ENCODE measurements around the gene SCAI. TPM values are rescaled to one million over a fixed set of nuclear protein-coding genes. Genes with fewer than 3 reads are reported as not detected.

Gene SCAI
- total and polyA plus RNA-seq, 2 donors (not counting 1 experiment from before 2014, with no cell fraction given) = 5.4 to 9.7 TPM

- Histone ChIP-seq H3K4me1 (ENCODE audit: control insufficient read depth, extremely low read depth, insufficient read depth, low read length) (no peaks in the 10 kb centered on the region), H3K79me2 (ENCODE audit: control insufficient read depth, insufficient read depth, low read length) (no peaks in the 10 kb centered on the region), H3K36me3 (ENCODE audit: control insufficient read depth, insufficient read depth, low read length) (peaks cover 2% of the 10 kb centered on the region), H3K9ac (ENCODE audit: insufficient read depth, low read length) (no peak overlapping the region), H2AFZ (ENCODE audit: low read length) (no peak overlapping the region), H3K9me3 (ENCODE audit: control insufficient read depth, insufficient read depth, low read depth, low read length) (no peaks in the 10 kb centered on the region), H4K20me1 (ENCODE audit: control insufficient read depth, extremely low read depth, insufficient read depth, low read length) (no peaks in the 10 kb centered on the region), H3K27me3 (ENCODE audit: control insufficient read depth, insufficient read depth, low read length) (no peaks in the 10 kb centered on the region), H3K4me3 (replicated peaks in 1 of 4; ENCODE audit: control extremely low read depth in 1 of 4, insufficient read depth in 1 of 4, low read depth in 3 of 4, low read length in 4 of 4) (no peak overlapping the region), H3K27ac (ENCODE audit: insufficient read depth, low read length) (no peak overlapping the region), H3K4me2 (ENCODE audit: extremely low read depth, insufficient read depth, low read length) (no peak overlapping the region)
- peak in 1 of 2 donors; percentile 38 for DNase-seq (ENCODE audit: low read depth in 2 of 2)
- TF ChIP-seq CTCF (conservative IDR thresholded peaks at IDR 0.05 in 1 of 2, IDR thresholded peaks at IDR 0.05 in 1 of 2; ENCODE audit: low read depth in 1 of 2, low read length in 2 of 2) = no peak
- no peak for TF ChIP-seq EZH2 (IDR thresholded peaks at IDR 0.05; ENCODE audit: low read length, missing control alignments)
These were observed 209.0 kb downstream of the SCAI start for GRCh38 chr9:124934290-124934689.

GRCh38 chr9:124932333-124932732 lies 211.0 kb downstream of the SCAI start:
- Histone ChIP-seq H3K36me3 (ENCODE audit: control insufficient read depth, insufficient read depth, low read length) (peaks cover 2% of the 10 kb centered on the region), H3K9ac (ENCODE audit: insufficient read depth, low read length) (no peak overlapping the region), H3K4me1 (ENCODE audit: control insufficient read depth, extremely low read depth, insufficient read depth, low read length) (no peaks in the 10 kb centered on the region), H3K9me3 (ENCODE audit: control insufficient read depth, insufficient read depth, low read depth, low read length) (no peaks in the 10 kb centered on the region), H2AFZ (ENCODE audit: low read length) (no peak overlapping the region), H3K4me3 (replicated peaks in 1 of 4; ENCODE audit: control extremely low read depth in 1 of 4, insufficient read depth in 1 of 4, low read depth in 3 of 4, low read length in 4 of 4) (no peak overlapping the region), H3K27me3 (ENCODE audit: control insufficient read depth, insufficient read depth, low read length) (no peaks in the 10 kb centered on the region), H3K79me2 (ENCODE audit: control insufficient read depth, insufficient read depth, low read length) (no peaks in the 10 kb centered on the region), H4K20me1 (ENCODE audit: control insufficient read depth, extremely low read depth, insufficient read depth, low read length) (no peaks in the 10 kb centered on the region), H3K27ac (ENCODE audit: insufficient read depth, low read length) (no peak overlapping the region), H3K4me2 (ENCODE audit: extremely low read depth, insufficient read depth, low read length) (no peak overlapping the region)
- no peak for DNase-seq (ENCODE audit: low read depth in 2 of 2)
- TF ChIP-seq EZH2 (IDR thresholded peaks at IDR 0.05; ENCODE audit: low read length, missing control alignments) = no peak
- TF ChIP-seq CTCF (conservative IDR thresholded peaks at IDR 0.05 in 1 of 2, IDR thresholded peaks at IDR 0.05 in 1 of 2; ENCODE audit: low read depth in 1 of 2, low read length in 2 of 2) = no peak

GRCh38 chr9:124929464-124929863 lies 213.9 kb downstream of the SCAI start:
- Histone ChIP-seq H3K4me3 (replicated peaks in 1 of 4; ENCODE audit: control extremely low read depth in 1 of 4, insufficient read depth in 1 of 4, low read depth in 3 of 4, low read length in 4 of 4) (no peak overlapping the region), H3K27me3 (ENCODE audit: control insufficient read depth, insufficient read depth, low read length) (no peaks in the 10 kb centered on the region), H2AFZ (ENCODE audit: low read length) (no peak overlapping the region), H3K79me2 (ENCODE audit: control insufficient read depth, insufficient read depth, low read length) (no peaks in the 10 kb centered on the region), H3K4me1 (ENCODE audit: control insufficient read depth, extremely low read depth, insufficient read depth, low read length) (no peaks in the 10 kb centered on the region), H3K36me3 (ENCODE audit: control insufficient read depth, insufficient read depth, low read length) (peaks cover 4% of the 10 kb centered on the region), H3K9me3 (ENCODE audit: control insufficient read depth, insufficient read depth, low read depth, low read length) (no peaks in the 10 kb centered on the region), H4K20me1 (ENCODE audit: control insufficient read depth, extremely low read depth, insufficient read depth, low read length) (no peaks in the 10 kb centered on the region), H3K4me2 (ENCODE audit: extremely low read depth, insufficient read depth, low read length) (no peak overlapping the region), H3K27ac (ENCODE audit: insufficient read depth, low read length) (no peak overlapping the region), H3K9ac (ENCODE audit: insufficient read depth, low read length) (no peak overlapping the region)
- no peak for TF ChIP-seq EZH2 (IDR thresholded peaks at IDR 0.05; ENCODE audit: low read length, missing control alignments)
- no peak for TF ChIP-seq CTCF (conservative IDR thresholded peaks at IDR 0.05 in 1 of 2, IDR thresholded peaks at IDR 0.05 in 1 of 2; ENCODE audit: low read depth in 1 of 2, low read length in 2 of 2)
- DNase-seq (ENCODE audit: low read depth in 2 of 2) = no peak
